ENCODE results near the gene CREB3L1. TPM values are rescaled to one million over a fixed set of nuclear protein-coding genes. Genes with fewer than 3 reads are reported as not detected.

Gene CREB3L1
- total RNA-seq, 1 experiment from 2014 or later = 3.3 TPM

DNA sequence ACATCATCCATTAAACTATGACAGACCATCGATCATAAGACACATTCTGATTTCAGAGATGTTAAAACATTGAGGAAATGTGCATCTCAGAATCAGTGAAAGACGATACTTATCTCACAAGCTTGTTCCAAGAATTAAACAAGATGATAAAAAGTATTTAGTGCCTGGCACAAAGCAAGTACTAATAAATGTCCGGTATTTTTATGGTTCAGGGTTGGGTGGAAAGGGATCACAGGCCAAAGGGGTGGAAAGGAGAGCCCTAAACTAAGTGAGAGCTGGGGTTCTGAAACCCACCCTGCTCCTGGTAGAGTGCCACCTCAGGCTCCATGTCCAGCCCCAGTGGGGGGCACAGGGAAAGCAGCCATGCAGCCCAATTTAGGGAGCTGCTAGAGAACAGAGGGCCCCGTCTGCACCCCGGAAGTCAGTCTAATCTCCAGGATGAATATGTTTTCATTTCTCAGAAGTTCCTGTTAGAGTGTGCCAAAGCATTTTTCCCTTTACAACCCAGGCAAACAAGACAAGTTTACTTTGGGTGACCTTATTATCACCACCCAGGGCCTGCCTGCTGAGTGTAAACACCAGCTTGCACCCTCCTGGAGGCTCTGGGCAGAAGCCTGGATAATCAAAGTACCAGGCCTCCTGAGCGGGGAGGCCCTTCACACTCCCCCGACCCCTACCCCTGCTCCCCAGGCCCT is 3.8 kb upstream of the CREB3L1 start:
- Histone ChIP-seq H3K4ac (ENCODE audit: low read depth, low read length) (no peak overlapping the region), H2BK12ac (ENCODE audit: insufficient read length, low read depth, low read length) (no peak overlapping the region), H2AFZ (ENCODE audit: low read length) (no peak overlapping the region), H2BK20ac (ENCODE audit: low read depth, low read length, poor library complexity, severe bottlenecking) (no peak overlapping the region), H2BK15ac (ENCODE audit: low read depth, low read length) (no peak overlapping the region), H3K27me3 (ENCODE audit: insufficient read depth, low read length) (no peaks in the 10 kb centered on the region), H3K9ac (ENCODE audit: extremely low read depth, insufficient read length, low read length) (no peak overlapping the region), H3K14ac (ENCODE audit: insufficient read depth, low read length) (no peak overlapping the region), H2BK5ac (ENCODE audit: insufficient read length, low read length) (no peak overlapping the region), H3K4me1 (ENCODE audit: insufficient read depth, low read length) (no peaks in the 10 kb centered on the region; the same call in 1 of the 2 replicates), H4K20me1 (ENCODE audit: control insufficient read depth, insufficient read depth, insufficient read length) (no peaks in the 10 kb centered on the region), H3T11ph (ENCODE audit: low read length) (no peak overlapping the region), H4K5ac (ENCODE audit: insufficient read length, low read depth, low read length) (no peak overlapping the region), H3K18ac (ENCODE audit: insufficient read length, low read depth, low read length) (no peak overlapping the region), H4K8ac (replicated peaks; ENCODE audit: insufficient read length, low read depth, low read length) (no peak overlapping the region), H3K23me2 (ENCODE audit: insufficient read length, low read depth, low read length, poor library complexity, severe bottlenecking) (peaks cover 6% of the 10 kb centered on the region), H3K23ac (ENCODE audit: insufficient read length, low read depth, low read length) (no peak overlapping the region), H3K27ac (ENCODE audit: insufficient read length, low read depth, low read length) (no peak overlapping the region), H3K56ac (ENCODE audit: insufficient read length, low read depth, low read length) (no peak overlapping the region), H3K9me3 (ENCODE audit: control insufficient read depth, low read depth, low read length) (no peaks in the 10 kb centered on the region), H3K79me1 (ENCODE audit: insufficient read depth, low read depth, low read length, poor library complexity, severe bottlenecking) (no peaks in the 10 kb centered on the region), H2AK5ac (ENCODE audit: insufficient read length, low read length) (no peak overlapping the region), H4K91ac (ENCODE audit: insufficient read length, low read depth, low read length) (no peak overlapping the region), H2BK120ac (ENCODE audit: low read depth, low read length, poor library complexity, severe bottlenecking) (no peak overlapping the region), H3K4me2 (ENCODE audit: insufficient read depth, insufficient read length, low read length) (no peak overlapping the region), H3K79me2 (ENCODE audit: insufficient read depth, low read length) (no peaks in the 10 kb centered on the region)
- Mint-ChIP-seq H3K27me3 (ENCODE audit: low read depth) (peaks cover 14% of the 10 kb centered on the region), H3K4me1 (peaks cover 25 to 44% of the 10 kb centered on the region in 2 experiments), H3K36me3 (ENCODE audit: insufficient read depth in 1 of 3, low read depth in 3 of 3) (no peaks in the 10 kb centered on the region; a peak in 1 of 7 replicates), H3K4me3 (no peak overlapping the region), H3K27ac (no peak overlapping the region), H3K9me3 (no peaks in the 10 kb centered on the region)
- WGBS (ENCODE audit: extremely low coverage, insufficient read length, low lambda C conversion rate) = no CpG with 5 or more reads among the region's 7 CpGs
- no peak for TF ChIP-seq CTCF (conservative IDR thresholded peaks at IDR 0.05)
- DNase-seq = no peak
